ENCODE results near the gene YIPF5. TPM values are rescaled to one million over a fixed set of nuclear protein-coding genes. Genes with fewer than 3 reads are reported as not detected.

The YIPF5 gene
- total and polyA plus RNA-seq, 2 of the 4 experiments (the other 2 are of a cell fraction), result 64.4 to 172 TPM

DNA sequence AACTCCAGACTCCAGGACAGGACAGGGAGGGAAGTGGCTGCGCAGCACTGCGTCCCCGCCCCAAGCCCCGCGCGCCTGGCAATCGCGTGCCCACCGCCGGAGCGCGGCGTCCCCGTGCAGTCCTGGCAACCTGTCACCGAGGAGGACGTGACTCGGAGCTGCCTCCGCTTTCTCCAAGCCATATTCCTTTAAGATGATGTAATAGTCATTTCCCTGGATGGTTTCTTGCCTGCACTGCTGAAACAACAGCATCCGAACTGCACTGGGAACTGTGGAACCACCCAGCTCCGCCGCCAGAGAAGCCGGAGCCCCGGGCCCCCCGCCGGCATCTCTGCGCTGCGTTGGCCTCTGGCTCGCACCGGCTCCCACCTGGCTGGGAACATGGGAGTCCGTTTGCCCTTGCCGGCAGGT lies 34.7 kb upstream of the YIPF5 start:
- Histone ChIP-seq H3K18ac (ENCODE audit: low read depth, low read length) (no peak overlapping the region), H3K9ac (ENCODE audit: low read depth, low read length) (no peak overlapping the region; the same call in 1 of the 2 replicates), H3K4me2 (ENCODE audit: low read depth, low read length) (peak overlapping the region; percentile 90), H3K27me3 (ENCODE audit: control insufficient read depth, insufficient read depth, low read length) (peaks cover 16% of the 10 kb centered on the region), H2BK20ac (ENCODE audit: low read depth, low read length) (peak overlapping the region; percentile 6; the same call in 1 of the 2 replicates), H4K8ac (ENCODE audit: low read depth in 2 of 2, low read length in 2 of 2) (no peak overlapping the region), H2BK5ac (ENCODE audit: low read depth, low read length, poor library complexity, severe bottlenecking) (no peak overlapping the region), H2AK9ac (replicated peaks; ENCODE audit: low read depth, low read length, poor library complexity) (no peak overlapping the region), H2AK5ac (ENCODE audit: low read depth, low read length) (no peak overlapping the region), H3K4ac (ENCODE audit: low read depth, low read length) (no peak overlapping the region), H3K9me1 (ENCODE audit: insufficient read depth, low read length) (no peaks in the 10 kb centered on the region), H3K4me3 (ENCODE audit: insufficient read depth, low read depth, low read length) (peak overlapping the region; percentile 50), H4K5ac (ENCODE audit: low read depth, low read length) (no peak overlapping the region), H2AFZ (replicated peaks; ENCODE audit: low read length, poor library complexity) (peak overlapping the region; percentile 92), H3K79me1 (ENCODE audit: low read depth in 1 of 2, low read length in 2 of 2) (no peaks in the 10 kb centered on the region), H4K20me1 (ENCODE audit: insufficient read depth, low read length) (no peaks in the 10 kb centered on the region), H3K36me3 (ENCODE audit: control insufficient read depth, insufficient read depth, low read length) (no peaks in the 10 kb centered on the region), H3K23ac (ENCODE audit: low read depth, low read length) (no peak overlapping the region), H4K91ac (ENCODE audit: insufficient read depth, low read depth, low read length) (no peak overlapping the region), H3K9me3 (ENCODE audit: control insufficient read depth, insufficient read depth, low read length) (no peaks in the 10 kb centered on the region), H3K56ac (ENCODE audit: extremely low read depth, insufficient read depth, low read length) (no peak overlapping the region), H2BK120ac (ENCODE audit: low read depth, low read length) (peak overlapping the region; percentile 57; the same call in 1 of the 2 replicates), H3K27ac (ENCODE audit: insufficient read depth, low read length) (no peak overlapping the region), H3K14ac (replicated peaks; ENCODE audit: low read depth, low read length) (no peak overlapping the region), H3K4me1 (ENCODE audit: control insufficient read depth, insufficient read depth, low read length) (0 out of 2 replicates have a peak, but pooled peaks cover 2% of the 10 kb centered on the region), H2BK15ac (ENCODE audit: low read depth, low read length) (no peak overlapping the region)
- ChIA-PET POLR2A (ENCODE audit: unreplicated experiment) (no interaction called here), CTCF (interaction anchor here (2.1 kb wide), 1 partner anchor 1683 kb away, joined by 5 read pairs; no protein-coding TSS in a partner anchor)
- TF ChIP-seq CHD1 (IDR thresholded peaks at IDR 0.05; ENCODE audit: low read depth, low read length) (no peak), BHLHE40 (IDR thresholded peaks at IDR 0.05; ENCODE audit: low read depth, low read length) (peak; percentile 73), CEBPB (IDR thresholded peaks at IDR 0.05; ENCODE audit: low read depth, low read length) (peak; percentile 85)
- dilution Hi-C loops (cut with HindIII; ENCODE audit: low sequenced_read_pairs, unreplicated experiment) (no loop called here), in situ Hi-C loops (cut with MboI; ENCODE audit: low sequenced_read_pairs) (loop anchor here (10.0 to 25.0 kb wide), 3 partner anchors 1132 to 1850 kb away; no protein-coding TSS in a partner anchor), intact Hi-C loops (cut with micrococcal nuclease) (loop anchor here (2.0 to 10.0 kb wide), 8 partner anchors 186 to 1920 kb away; no protein-coding TSS in a partner anchor)
- BruUV-seq (replicated peaks), result no TSS peak
- ATAC-seq (ENCODE audit: low read depth) (peak; percentile 75), DNase-seq (peak; percentile 50)
- no CpG with 5 or more reads among the region's 31 CpGs for WGBS, 2 experiments (ENCODE audit: extremely low coverage in 2 of 2, insufficient read length in 1 of 2)

All from IMR-90 (cell line).